Bronchial epithelial cell (primary cell): ENCODE data around the gene RHD. TPM values are rescaled to one million over a fixed set of nuclear protein-coding genes. Genes with fewer than 3 reads are reported as not detected.
"Not testable (repeated sequence)": the region's sequence is repeated elsewhere in the genome, so short reads cannot be mapped to it uniquely, and the experiment has no call there.

Experiments
- DNase-seq: peaks from one replicate; pipeline ENCODE4 v3.0.0-alpha.2; 2010; ENCODE audit warnings: low read depth
- FAIRE-seq: peaks from 2 replicates; lab custom pipeline; 2011; peaks lifted over from hg19 to GRCh38; lab: Jason Lieb, UNC
- H3K27me3 ChIP-seq: 2 replicates; pipeline ENCODE4 v1.5.1; 2011; ENCODE audit warnings: low read length; ENCODE audit not compliant: control insufficient read depth, insufficient read depth
- H3K36me3 ChIP-seq: 2 replicates; pipeline ENCODE4 v1.5.1; 2011; ENCODE audit warnings: low read length; ENCODE audit not compliant: control insufficient read depth, insufficient read depth
- H3K4me3 ChIP-seq: 2 replicates; pipeline ENCODE4 v1.5.1; 2011; ENCODE audit warnings: mild to moderate bottlenecking, low read depth, low read length, control low read depth
- CTCF ChIP-seq: IDR thresholded peaks from 2 replicates; pipeline ENCODE4 v1.5.1; 2011; ENCODE audit warnings: mild to moderate bottlenecking, moderate library complexity, low read length, control low read depth, inconsistent platforms; ENCODE audit not compliant: insufficient read depth, severe bottlenecking
- total RNA-seq: library from RNA; depleted of rRNA; stranded (reverse); fragments of >200 nt; gene quantifications from 2 replicates; pipeline ENCODE4 v1.2.1, GENCODE V29; 2014

RHD gene
- total RNA-seq, 1 donor from 2014 or later = not detected

- FAIRE-seq (no peak), DNase-seq (peak; percentile 56)
- Histone ChIP-seq H3K27me3 (no peaks in the 10 kb centered on the region), H3K4me3 (no peak overlapping the region), H3K36me3 (peaks cover 10% of the 10 kb centered on the region)
- TF ChIP-seq CTCF = no peak
Observed at GRCh38 chr1:25360596-25361581, 88.6 kb downstream of the RHD start.

- TF ChIP-seq CTCF = no peak
- Histone ChIP-seq H3K36me3 (peaks cover 9% of the 10 kb centered on the region), H3K4me3 (no peak overlapping the region), H3K27me3 (no peaks in the 10 kb centered on the region)
- DNase-seq = no peak
- FAIRE-seq = no peak
Observed at GRCh38 chr1:25361901-25362300, 89.6 kb downstream of the RHD start.

- DNase-seq, H3K27me3 ChIP-seq, H3K36me3 ChIP-seq, H3K4me3 ChIP-seq: not testable (repeated sequence)
- FAIRE-seq = peak; percentile 28
Observed at GRCh38 chr1:25362634-25363559, 90.6 kb downstream of the RHD start.

GRCh38 chr1:25369241-25369640 is 96.9 kb downstream of the RHD start:
- no peaks in the 10 kb centered on the region for H3K27me3 ChIP-seq
- TF ChIP-seq CTCF = no peak
- no peaks in the 10 kb centered on the region for H3K36me3 ChIP-seq
- H3K4me3 ChIP-seq = no peak overlapping the region
- DNase-seq = no peak
- FAIRE-seq = no peak

DNA sequence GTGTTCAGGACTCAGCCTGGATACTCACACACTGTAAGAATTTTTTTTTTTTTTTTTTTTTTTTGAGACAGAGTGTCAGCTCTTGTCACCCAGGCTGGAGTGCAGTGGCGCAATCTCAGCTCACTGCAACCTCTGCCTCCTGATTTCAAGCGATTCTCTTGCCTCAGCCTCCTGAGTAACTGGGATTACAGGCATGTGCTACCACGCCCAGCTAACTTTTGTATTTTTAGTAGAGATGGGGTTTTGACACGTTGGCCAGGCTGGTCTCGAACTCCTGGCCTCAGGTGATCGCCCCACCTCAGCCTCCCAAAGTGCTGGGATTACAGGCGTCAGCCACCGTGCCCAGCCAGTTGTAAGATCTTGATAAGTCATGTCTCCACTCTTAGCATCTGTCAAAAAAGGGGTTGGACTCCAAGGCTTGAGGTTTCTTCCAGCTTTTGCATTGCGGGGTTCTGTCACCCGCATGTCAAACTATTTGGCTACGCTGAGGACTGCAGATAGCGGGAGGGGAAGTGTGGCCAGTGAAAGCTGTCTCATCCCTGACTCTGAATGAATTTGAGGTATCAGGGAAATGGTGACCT is 97.5 kb downstream of the RHD start:
- FAIRE-seq, H3K36me3 ChIP-seq, H3K4me3 ChIP-seq, H3K27me3 ChIP-seq, DNase-seq: not testable (repeated sequence)

DNA sequence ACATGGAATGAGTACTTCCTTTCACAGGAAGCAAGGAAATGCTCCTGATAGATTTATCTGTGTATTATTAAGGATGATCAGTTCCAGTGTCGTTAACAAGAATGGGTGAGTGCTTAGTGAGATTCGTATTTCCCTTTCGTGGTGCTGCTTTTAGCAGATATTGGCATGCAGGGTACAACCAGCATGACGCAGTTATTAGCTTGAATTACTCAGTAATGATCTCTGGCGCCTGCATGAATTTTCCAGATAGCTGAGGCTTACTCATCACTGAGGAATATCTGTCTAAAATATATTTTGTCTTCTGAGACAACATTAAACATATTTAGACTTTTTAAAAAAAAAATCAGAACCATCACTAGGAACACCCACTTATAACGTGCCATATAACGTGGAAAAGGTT is 99.4 kb downstream of the RHD start:
- not testable (repeated sequence) for H3K36me3 ChIP-seq, FAIRE-seq, H3K27me3 ChIP-seq, H3K4me3 ChIP-seq, DNase-seq

DNA sequence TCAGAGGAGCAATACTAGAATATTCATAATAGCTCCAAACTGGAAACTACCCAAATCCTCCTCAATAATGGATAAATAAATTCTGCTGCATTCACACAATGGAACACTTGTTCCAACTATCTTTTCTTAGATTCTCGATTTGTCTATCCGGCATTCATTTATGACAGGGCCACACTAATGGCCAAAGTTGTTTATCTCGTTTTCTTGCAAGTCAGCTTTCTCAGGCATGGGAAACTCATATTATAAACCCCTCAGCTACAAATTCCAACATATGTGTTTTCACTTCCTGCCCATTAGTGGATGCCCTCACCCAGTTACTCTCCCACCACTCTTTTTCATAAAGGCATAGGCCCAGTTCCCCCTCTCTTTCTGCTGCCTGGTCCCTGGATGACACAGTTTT is 106.1 kb downstream of the RHD start:
- not testable (repeated sequence) for H3K36me3 ChIP-seq, H3K27me3 ChIP-seq, FAIRE-seq, H3K4me3 ChIP-seq, DNase-seq

Other genes starting within 250 kb of the RHD start
- 34.7 and 43.7 TPM in 2 replicates for gene SYF2, start 40.0 kb upstream of the RHD start, total RNA-seq
- 84.0 and 92.9 TPM in 2 replicates for gene RSRP1, start 25.1 kb upstream of the RHD start, total RNA-seq
- gene TMEM50A, start 65.8 kb downstream of the RHD start, total RNA-seq = 105 and 138 TPM in 2 replicates
- 2.0 and 3.7 TPM in 2 replicates for gene RHCE, start 148.3 kb downstream of the RHD start, total RNA-seq
- gene MACO1, start 158.4 kb downstream of the RHD start, total RNA-seq = 11.9 and 17.4 TPM in 2 replicates